H9 (cell line): ENCODE measurements around the gene HEMGN. TPM values are rescaled to one million over a fixed set of nuclear protein-coding genes. Genes with fewer than 3 reads are reported as not detected.

ENCODE experiments used
- DNase-seq: peaks from one replicate; pipeline ENCODE4 v3.0.0-alpha.2; 2017
- H2AFZ ChIP-seq: one replicate; pipeline ENCODE4 v1.6.1; 2013; ENCODE audit warnings: mild to moderate bottlenecking, low read length, control low read depth, moderate library complexity
- H2AK5ac ChIP-seq: 2 replicates; pipeline ENCODE4 v1.6.1; 2013; ENCODE audit warnings: low read length, control low read depth, mixed read lengths; ENCODE audit not compliant: insufficient read length
- H2BK120ac ChIP-seq: one replicate; pipeline ENCODE4 v1.6.1; 2013; ENCODE audit warnings: low read depth, mild to moderate bottlenecking, low read length, control low read depth, inconsistent platforms; ENCODE audit not compliant: poor library complexity, severe bottlenecking
- H2BK12ac ChIP-seq: 2 replicates; pipeline ENCODE4 v1.6.1; 2013; ENCODE audit warnings: low read length, control low read depth, mixed read lengths, low read depth; ENCODE audit not compliant: insufficient read length
- H2BK15ac ChIP-seq: 2 replicates; pipeline ENCODE4 v1.6.1; 2013; ENCODE audit warnings: low read depth, low read length, control low read depth
- H2BK20ac ChIP-seq: one replicate; pipeline ENCODE4 v1.6.1; 2013; ENCODE audit warnings: low read depth, mild to moderate bottlenecking, low read length, control low read depth, inconsistent platforms; ENCODE audit not compliant: poor library complexity, severe bottlenecking
- H2BK5ac ChIP-seq: 2 replicates; pipeline ENCODE4 v1.6.1; 2013; ENCODE audit warnings: low read length, control low read depth, mixed read lengths; ENCODE audit not compliant: insufficient read length
- H3K14ac ChIP-seq: 2 replicates; pipeline ENCODE4 v1.6.1; 2013; ENCODE audit warnings: low read length, control low read depth; ENCODE audit not compliant: insufficient read depth
- H3K18ac ChIP-seq: 2 replicates; pipeline ENCODE4 v1.6.1; 2013; ENCODE audit warnings: low read depth, mild to moderate bottlenecking, mixed read lengths, low read length, control low read depth; ENCODE audit not compliant: insufficient read length
- H3K23ac ChIP-seq: 2 replicates; pipeline ENCODE4 v1.6.1; 2013; ENCODE audit warnings: low read length, control low read depth, mixed read lengths, low read depth; ENCODE audit not compliant: insufficient read length
- H3K23me2 ChIP-seq: 2 replicates; pipeline ENCODE4 v1.6.1; 2013; ENCODE audit warnings: low read depth, mild to moderate bottlenecking, mixed read lengths, low read length, control low read depth; ENCODE audit not compliant: insufficient read length, poor library complexity, severe bottlenecking
- H3K27ac ChIP-seq: 2 replicates; pipeline ENCODE4 v1.5.1; 2013; ENCODE audit warnings: low read length, control low read depth, mixed read lengths, low read depth; ENCODE audit not compliant: insufficient read length
- H3K27me3 ChIP-seq: 2 replicates; pipeline ENCODE4 v1.6.1; 2013; ENCODE audit warnings: low read length, control low read depth, inconsistent platforms; ENCODE audit not compliant: insufficient read depth
- H3K4ac ChIP-seq: 2 replicates; pipeline ENCODE4 v1.6.1; 2013; ENCODE audit warnings: low read depth, mild to moderate bottlenecking, control low read depth, inconsistent platforms, low read length, moderate library complexity
- H3K4me1 ChIP-seq: 2 replicates; pipeline ENCODE4 v1.6.1; 2013; ENCODE audit warnings: low read length, control low read depth, inconsistent platforms; ENCODE audit not compliant: insufficient read depth
- H3K4me2 ChIP-seq: 2 replicates; pipeline ENCODE4 v1.6.1; 2013; ENCODE audit warnings: low read length, control low read depth, mixed read lengths; ENCODE audit not compliant: insufficient read length, insufficient read depth
- H3K56ac ChIP-seq: 2 replicates; pipeline ENCODE4 v1.6.1; 2013; ENCODE audit warnings: low read depth, mild to moderate bottlenecking, mixed read lengths, low read length, control low read depth; ENCODE audit not compliant: insufficient read length
- H3K79me1 ChIP-seq: 2 replicates; pipeline ENCODE4 v1.6.1; 2013; ENCODE audit warnings: low read depth, mild to moderate bottlenecking, moderate library complexity, low read length, control low read depth, inconsistent platforms; ENCODE audit not compliant: insufficient read depth, poor library complexity, severe bottlenecking
- H3K79me2 ChIP-seq: 2 replicates; pipeline ENCODE4 v1.6.1; 2013; ENCODE audit warnings: low read length, control low read depth, inconsistent platforms; ENCODE audit not compliant: insufficient read depth
- H3K9ac ChIP-seq: 2 replicates; pipeline ENCODE4 v1.6.1; 2013; ENCODE audit warnings: low read length, control low read depth, mixed read lengths; ENCODE audit not compliant: insufficient read length; ENCODE audit errors: extremely low read depth
- H3K9me3 ChIP-seq: one replicate; pipeline ENCODE4 v1.6.1; 2013; ENCODE audit warnings: low read depth, low read length, inconsistent platforms; ENCODE audit not compliant: control insufficient read depth
- H3T11ph ChIP-seq: one replicate; pipeline ENCODE4 v1.6.1; 2013; ENCODE audit warnings: mild to moderate bottlenecking, low read length, control low read depth, inconsistent platforms
- H4K20me1 ChIP-seq: one replicate; pipeline ENCODE4 v1.6.1; 2013; ENCODE audit not compliant: control insufficient read depth, insufficient read length, insufficient read depth
- H4K5ac ChIP-seq: 2 replicates; pipeline ENCODE4 v1.6.1; 2013; ENCODE audit warnings: low read depth, mild to moderate bottlenecking, mixed read lengths, low read length, control low read depth; ENCODE audit not compliant: insufficient read length
- H4K8ac ChIP-seq: replicated peaks from 2 replicates; pipeline ENCODE4 v1.6.1; 2013; ENCODE audit warnings: low read length, control low read depth, mixed read lengths, low read depth; ENCODE audit not compliant: insufficient read length
- H4K91ac ChIP-seq: 2 replicates; pipeline ENCODE4 v1.6.1; 2013; ENCODE audit warnings: low read depth, mild to moderate bottlenecking, moderate library complexity, mixed read lengths, low read length, control low read depth; ENCODE audit not compliant: insufficient read length
- H3K27ac Mint-ChIP-seq, 3 experiments: 2 replicates in 2 of 3; 3 replicates in 1 of 3; pipeline ENCODE4 v1.8.0; 2020 to 2021; ENCODE audit warnings: mixed read lengths in 3 of 3, mild to moderate bottlenecking in 1 of 3, moderate library complexity in 1 of 3
- H3K27me3 Mint-ChIP-seq: 2 replicates; pipeline ENCODE4 v1.8.0; 2021; ENCODE audit warnings: low read depth, mild to moderate bottlenecking, moderate library complexity, mixed read lengths
- H3K36me3 Mint-ChIP-seq, 3 experiments: 2 replicates in 2 of 3; 3 replicates in 1 of 3; pipeline ENCODE4 v1.8.0; 2020 to 2021; ENCODE audit warnings: low read depth in 3 of 3, mixed read lengths in 3 of 3; ENCODE audit not compliant: insufficient read depth in 1 of 3
- H3K4me1 Mint-ChIP-seq, 2 experiments: 2 replicates each; pipeline ENCODE4 v1.8.0; 2020; ENCODE audit warnings: mixed read lengths in 2 of 2
- H3K4me3 Mint-ChIP-seq, 2 experiments: 2 replicates in 1 of 2; 3 replicates in 1 of 2; pipeline ENCODE4 v1.8.0; 2020 to 2021; ENCODE audit warnings: mild to moderate bottlenecking in 2 of 2, mixed read lengths in 2 of 2, moderate library complexity in 1 of 2
- H3K9me3 Mint-ChIP-seq, 2 experiments: 2 replicates in 1 of 2; 3 replicates in 1 of 2; pipeline ENCODE4 v1.8.0; 2020; ENCODE audit warnings: mild to moderate bottlenecking in 2 of 2, mixed read lengths in 2 of 2, moderate library complexity in 1 of 2
- CTCF ChIP-seq: fragments of 200-600 bp; sonication (generic); conservative IDR thresholded peaks from 3 replicates; pipeline ENCODE4 v1.8.0; 2021; ENCODE audit warnings: antibody characterized with exemption, mild to moderate bottlenecking
- WGBS: extraction: QIAGEN DNeasy Blood & Tissue Kit; methylation state at CpG from one replicate; pipeline ENCODE4 v1.1.7; 2013; ENCODE audit warnings: missing lambda C conversion rate, low lambda C conversion rate, mixed read lengths; ENCODE audit not compliant: insufficient read length; ENCODE audit errors: extremely low coverage; 5-methylcytosine and 5-hydroxymethylcytosine counted together
- total RNA-seq: library from RNA; stranded (reverse); gene quantifications from 2 replicates; pipeline ENCODE4 v1.2.1, GENCODE V29; 2021

The HEMGN gene
- total RNA-seq, 1 experiment from 2014 or later, result not detected

- peaks cover 0 to 3% of the 10 kb centered on the region in 2 experiments; a peak in 2 of 5 replicates for H3K9me3 Mint-ChIP-seq
- no peaks in the 10 kb centered on the region for H3K23me2 ChIP-seq
- no peak overlapping the region for H2BK5ac ChIP-seq
- no peak overlapping the region for H2BK20ac ChIP-seq
- H3K27ac ChIP-seq, result no peak overlapping the region
- no peak for DNase-seq
- no peak overlapping the region for H2AFZ ChIP-seq
- H3K56ac ChIP-seq, result no peak overlapping the region
- H4K91ac ChIP-seq, result no peak overlapping the region
- H3K27me3 ChIP-seq, result no peaks in the 10 kb centered on the region; the same call in 1 of the 2 replicates
- H3K27ac Mint-ChIP-seq, result no peak overlapping the region
- no peak overlapping the region for H3T11ph ChIP-seq
- no peaks in the 10 kb centered on the region for H3K36me3 Mint-ChIP-seq
- H2BK120ac ChIP-seq, result no peak overlapping the region
- no peak overlapping the region for H3K4ac ChIP-seq
- no peak overlapping the region for H3K4me3 Mint-ChIP-seq
- no peaks in the 10 kb centered on the region for H3K9me3 ChIP-seq
- H3K14ac ChIP-seq, result no peak overlapping the region
- no peak overlapping the region for H2BK12ac ChIP-seq
- H2BK15ac ChIP-seq, result no peak overlapping the region
- H3K79me2 ChIP-seq, result no peaks in the 10 kb centered on the region
- WGBS, result no CpG with 5 or more reads among the region's 5 CpGs
- TF ChIP-seq CTCF, result no peak
- H4K8ac ChIP-seq, result no peak overlapping the region
- H3K4me1 Mint-ChIP-seq, result peaks cover 4 to 5% of the 10 kb centered on the region in 2 experiments
- no peaks in the 10 kb centered on the region for H4K20me1 ChIP-seq
- no peak overlapping the region for H3K18ac ChIP-seq
- no peak overlapping the region for H4K5ac ChIP-seq
- no peak overlapping the region for H3K4me2 ChIP-seq
- H3K23ac ChIP-seq, result no peak overlapping the region
- H3K9ac ChIP-seq, result no peak overlapping the region
- H3K4me1 ChIP-seq, result no peaks in the 10 kb centered on the region
- H3K27me3 Mint-ChIP-seq, result peaks cover 63% of the 10 kb centered on the region
- no peaks in the 10 kb centered on the region for H3K79me1 ChIP-seq
- no peak overlapping the region for H2AK5ac ChIP-seq
These were observed 12.3 kb downstream of the HEMGN start for GRCh38 chr9:97925497-97926334.
